T-helper 2 cell (primary cell): ENCODE measurements around the gene NPHP4.

Experiments used
- DNase-seq, 5 experiments: peaks; one replicate each; pipeline versions ENCODE4 v3.0.0 to v3.0.0-alpha.2; 2012 to 2022

Gene NPHP4

DNA sequence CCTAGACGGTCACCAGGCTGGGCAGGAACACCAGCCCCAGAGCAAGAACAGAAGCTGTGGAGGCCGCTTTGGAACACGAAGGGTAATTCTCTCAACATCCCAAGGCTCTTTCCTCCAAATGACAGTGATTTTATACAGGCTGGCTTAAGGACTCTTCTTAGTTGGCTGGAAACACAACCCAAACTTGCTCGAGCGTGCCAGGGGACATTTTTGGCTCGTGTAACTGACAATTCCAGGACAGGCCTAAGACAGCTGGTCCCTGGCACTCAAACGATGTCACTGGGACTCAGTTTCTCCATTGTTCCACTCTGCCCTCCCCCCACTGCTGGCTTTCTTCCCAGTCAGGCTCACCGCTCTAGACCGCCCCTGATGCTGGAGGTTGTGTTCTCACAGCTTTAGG is 164.7 kb downstream of the NPHP4 start:
- no peak for DNase-seq

DNA sequence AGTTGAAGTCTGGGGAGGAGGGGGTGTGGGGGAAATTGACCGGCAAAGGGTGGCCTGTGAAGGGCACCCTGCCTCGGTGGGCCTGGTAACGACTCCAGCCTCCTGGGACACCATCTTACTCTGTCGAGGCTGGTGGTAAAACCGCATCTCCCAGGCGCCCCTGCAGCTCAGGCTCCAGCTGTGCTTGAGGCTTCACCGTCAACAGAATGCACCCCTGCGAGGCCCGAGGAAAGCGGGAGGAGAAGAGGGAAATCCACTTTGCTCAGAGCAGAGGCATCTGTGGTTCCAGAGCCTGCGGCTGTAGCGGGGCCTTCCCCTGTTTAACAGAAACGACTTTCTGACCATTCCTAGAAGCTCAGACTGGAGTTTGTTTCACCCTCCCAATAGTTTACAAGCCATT is 165.6 kb downstream of the NPHP4 start:
- no peak for DNase-seq

DNA sequence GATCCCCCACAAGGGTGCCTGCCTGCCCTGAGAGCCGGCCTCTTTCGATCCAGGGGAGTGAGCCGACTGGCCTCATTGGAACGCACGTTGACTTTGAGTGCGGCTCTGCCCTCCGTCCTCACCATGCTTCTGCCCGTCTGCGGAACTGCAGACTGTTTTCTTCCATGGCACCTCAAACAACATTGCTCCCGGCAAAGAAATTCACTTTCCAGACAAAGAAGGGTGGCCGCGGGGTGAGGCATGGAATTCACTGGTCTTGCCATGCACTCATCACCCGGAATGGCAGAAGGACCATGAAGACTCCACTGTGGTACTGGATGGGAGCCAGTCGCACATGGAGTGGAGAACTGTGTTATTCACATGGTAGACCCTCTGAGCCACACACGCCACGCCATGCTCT is 169.5 kb downstream of the NPHP4 start:
- DNase-seq = no peak

DNA sequence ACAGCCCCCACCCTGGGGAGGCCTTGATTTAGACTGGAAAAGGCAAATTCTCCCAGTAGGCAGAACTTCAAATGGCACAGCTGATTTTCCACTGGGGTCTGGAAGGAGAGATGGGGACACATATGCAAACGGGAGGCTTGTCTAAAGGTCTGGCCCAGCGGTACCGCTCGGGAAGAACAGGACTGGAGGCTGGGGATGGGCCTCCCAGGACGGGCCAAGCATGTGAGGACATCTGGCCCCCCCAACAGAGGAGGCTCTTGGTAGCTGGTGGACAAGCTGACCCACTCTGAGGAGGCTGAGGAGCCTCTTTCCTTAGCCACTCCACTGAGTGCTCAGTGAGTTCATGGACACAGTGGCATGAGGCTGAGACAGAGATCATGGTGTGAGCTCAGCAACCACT is 170.0 kb downstream of the NPHP4 start:
- no peak for DNase-seq

DNA sequence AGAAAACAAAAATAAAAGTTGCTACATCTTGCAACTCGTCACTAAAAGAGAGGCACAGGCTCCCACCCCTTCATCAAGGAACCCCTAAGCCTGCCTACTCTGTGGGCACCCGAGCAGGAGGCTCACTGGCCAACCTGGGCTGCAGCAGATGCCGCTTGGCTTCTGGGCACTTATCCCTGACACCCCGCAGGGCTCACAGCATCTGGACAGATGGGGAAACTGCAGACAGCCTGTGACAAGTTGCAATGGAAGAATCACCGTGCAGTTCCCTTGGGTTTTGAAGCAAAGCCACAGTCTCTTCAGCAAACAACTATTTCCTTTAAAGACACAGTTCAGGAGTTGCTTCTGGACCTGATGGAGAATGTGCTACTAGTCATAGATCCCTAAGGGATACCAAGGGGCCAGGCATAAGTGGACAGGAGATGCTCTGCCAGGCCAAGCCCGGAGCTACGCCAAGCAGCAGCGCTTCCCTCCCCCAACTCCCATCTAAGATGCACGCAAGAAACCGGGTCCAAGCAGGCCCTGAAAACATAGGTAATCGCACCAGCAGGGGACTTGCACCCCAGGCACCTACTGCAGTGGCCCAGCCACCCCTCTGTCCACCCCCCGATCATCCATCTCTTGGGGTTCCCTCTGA is 170.6 kb downstream of the NPHP4 start:
- DNase-seq = no peak

DNA sequence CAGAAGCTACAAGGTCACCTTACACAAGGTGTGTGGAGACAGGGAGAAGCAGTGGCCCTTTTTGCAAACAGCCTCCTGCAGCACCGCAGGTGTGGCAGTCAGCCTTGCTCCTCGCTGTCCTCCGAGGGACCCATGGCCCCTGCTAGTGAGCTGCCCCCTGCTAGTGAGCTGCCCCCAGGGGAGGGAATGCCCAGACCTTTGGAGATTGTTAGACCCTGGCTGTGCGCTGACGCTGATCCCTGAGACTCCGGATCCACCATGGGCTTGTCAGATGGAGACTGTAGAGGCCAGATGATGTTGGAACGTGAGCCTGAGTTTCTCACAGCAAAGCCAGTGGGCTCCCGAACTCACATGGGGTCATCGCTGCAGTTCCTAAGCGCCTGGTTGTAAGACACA is 172.2 kb downstream of the NPHP4 start:
- no peak for DNase-seq

DNA sequence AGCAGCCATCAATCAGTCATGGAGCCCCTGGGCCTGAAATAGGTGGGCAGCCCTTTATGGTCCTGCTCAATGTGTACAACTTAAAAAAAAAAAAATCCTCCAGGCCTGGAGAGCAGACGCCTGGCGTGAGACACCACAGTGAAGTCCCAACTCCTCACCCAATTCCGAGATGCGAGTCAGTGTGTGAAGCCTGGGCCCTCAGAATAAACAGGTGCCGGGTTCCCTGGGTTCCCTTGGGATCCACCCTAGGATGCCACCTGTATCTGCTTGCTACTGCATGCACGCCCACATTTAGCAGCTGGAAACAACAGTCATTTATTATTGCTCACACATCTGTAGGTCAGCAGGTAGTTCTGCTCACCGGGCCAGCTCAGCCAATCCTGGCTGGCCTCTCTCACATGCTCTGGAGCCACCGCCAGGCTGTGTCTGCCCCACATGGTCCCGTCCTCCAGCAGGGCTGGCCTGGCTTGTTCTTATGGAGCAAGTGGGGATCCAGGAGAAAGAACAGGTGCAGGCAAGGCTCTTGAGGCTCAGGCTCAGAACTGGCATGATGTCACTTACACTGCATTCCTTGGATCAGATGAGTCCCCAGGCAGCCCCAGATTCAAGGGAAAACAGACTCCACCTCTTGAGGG is 172.7 kb downstream of the NPHP4 start:
- DNase-seq = no peak

GRCh38 chr1:5818755-5819154 is 173.5 kb downstream of the NPHP4 start:
- DNase-seq = no peak

DNA sequence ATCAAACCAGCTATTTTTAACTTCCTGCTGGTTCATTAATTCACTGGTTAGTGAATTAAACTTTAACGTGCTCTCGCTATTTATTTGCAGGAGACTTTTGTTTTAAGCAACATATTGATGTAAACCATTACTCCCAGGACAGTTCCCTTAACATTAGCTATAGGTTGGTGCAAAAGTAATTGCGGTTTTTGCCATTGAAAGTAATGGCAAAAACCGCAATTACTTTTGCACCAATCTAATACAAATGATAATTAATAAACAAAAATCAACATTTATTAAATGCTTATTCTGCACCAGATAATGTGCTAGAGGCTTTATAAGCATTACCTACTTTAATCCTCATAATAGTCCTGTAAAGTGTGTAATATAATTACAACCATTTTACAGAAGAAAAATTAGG is 176.5 kb downstream of the NPHP4 start:
- DNase-seq = no peak

DNA sequence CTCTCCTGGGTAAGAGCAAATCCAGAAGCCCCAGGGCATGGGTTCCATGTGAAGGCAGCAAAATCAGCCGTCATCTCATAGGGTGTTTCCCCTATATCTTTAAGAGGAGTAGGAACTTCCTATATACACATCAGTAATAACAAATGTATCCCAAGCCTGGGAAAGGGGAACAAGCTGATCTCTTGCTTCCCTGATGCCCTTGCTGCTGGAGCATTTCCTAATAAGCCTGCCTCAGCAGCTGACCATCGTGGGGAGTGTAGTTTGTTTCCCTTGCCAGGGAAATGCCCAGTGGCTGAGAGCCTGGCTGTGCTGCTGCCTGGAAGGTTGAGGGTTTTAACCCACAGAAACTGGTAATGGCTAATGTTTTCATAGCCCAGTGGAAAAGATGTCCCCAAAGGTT is 177.0 kb downstream of the NPHP4 start:
- DNase-seq = no peak

- no peak for DNase-seq
Observed at GRCh38 chr1:5814046-5814619, 178.1 kb downstream of the NPHP4 start.

GRCh38 chr1:5813480-5813879 is 178.7 kb downstream of the NPHP4 start:
- DNase-seq = no peak
